Panc1 (cell line): Measurements from ENCODE around the gene KCNQ2. TPM values are rescaled to one million over a fixed set of nuclear protein-coding genes. Genes with fewer than 3 reads are reported as not detected.

Experiments used
- ATAC-seq: fragments of 200-7000 bp; cut with Tn5 transposase; 2 replicates; pipeline ENCODE4 v1.9.1; 2020; ENCODE audit warnings: mild to moderate bottlenecking, moderate library complexity
- BruUV-seq: library from RNA; stranded (reverse); fragments of 400-500 nt; replicated peaks from 2 replicates; lab custom pipeline; 2021; lab: Mats Ljungman, UMichigan
- CTCF ChIA-PET: fragments of 300-600 bp; sonication (Branson Sonifier 250); formaldehyde crosslinking; loops from one replicate; lab custom pipeline; 2022; ENCODE audit warnings: antibody characterized with exemption; lab: Charles Lee
- POLR2A ChIA-PET: fragments of 300-600 bp; sonication (Branson Sonifier 250); formaldehyde crosslinking; loops from one replicate; lab custom pipeline; 2022; ENCODE audit warnings: antibody characterized with exemption; lab: Charles Lee
- DNase-seq: peaks from one replicate; pipeline ENCODE4 v3.0.0-alpha.2; 2010; ENCODE audit warnings: low read depth, low spot score
- H3K27ac ChIP-seq: 2 replicates; pipeline ENCODE4 v1.5.1; 2011; ENCODE audit warnings: mild to moderate bottlenecking, low read length, inconsistent platforms
- H3K27me3 ChIP-seq: fragments of 200-500 bp; sonication (Bioruptor generic); 2 replicates; pipeline ENCODE4 v1.6.0; 2014; ENCODE audit warnings: low read length, inconsistent platforms; ENCODE audit not compliant: control insufficient read depth, insufficient read depth
- H3K36me3 ChIP-seq: fragments of 200-500 bp; sonication (Bioruptor generic); 2 replicates; pipeline ENCODE4 v1.5.1; 2014; ENCODE audit warnings: inconsistent platforms, mild to moderate bottlenecking, low read length, moderate library complexity; ENCODE audit not compliant: control insufficient read depth, insufficient read depth
- H3K4me1 ChIP-seq: 2 replicates; pipeline ENCODE4 v1.5.1; 2011; ENCODE audit warnings: inconsistent platforms, mild to moderate bottlenecking, low read length, moderate library complexity; ENCODE audit not compliant: control insufficient read depth, insufficient read depth
- H3K4me3 ChIP-seq, 2 experiments: 2 replicates each; pipeline ENCODE4 v1.5.1; 2011 to 2012; ENCODE audit warnings: low read depth in 2 of 2, low read length in 2 of 2, mild to moderate bottlenecking in 2 of 2, inconsistent platforms in 1 of 2, moderate library complexity in 1 of 2
- H3K9me3 ChIP-seq: fragments of 200-500 bp; sonication (Bioruptor generic); 2 replicates; pipeline ENCODE4 v1.5.1; 2014; ENCODE audit warnings: low read depth, mild to moderate bottlenecking, inconsistent platforms, low read length, moderate library complexity; ENCODE audit not compliant: control insufficient read depth, insufficient read depth
- CTCF ChIP-seq: fragments of 450-650 bp; IDR thresholded peaks from 2 replicates; pipeline ENCODE4 v1.5.1; 2017; ENCODE audit warnings: mild to moderate bottlenecking
- POLR2AphosphoS5 ChIP-seq: IDR thresholded peaks from 2 replicates; pipeline ENCODE4 v1.6.1; 2012; ENCODE audit warnings: mild to moderate bottlenecking, low read depth, low read length, moderate library complexity
- REST ChIP-seq, 2 experiments: IDR thresholded peaks; 2 replicates each; pipeline ENCODE4 v1.6.1; 2011 to 2012; ENCODE audit warnings: low read depth in 2 of 2, control low read depth in 1 of 2, low read length in 1 of 2, mild to moderate bottlenecking in 1 of 2, moderate library complexity in 1 of 2; ENCODE audit not compliant: insufficient read depth in 1 of 2
- SIN3A ChIP-seq: IDR thresholded peaks from 2 replicates; pipeline ENCODE4 v1.6.1; 2012; ENCODE audit warnings: low read depth, mild to moderate bottlenecking, low read length, moderate library complexity, borderline replicate concordance; ENCODE audit not compliant: insufficient read depth
- TCF7L2 ChIP-seq: IDR thresholded peaks from 2 replicates; pipeline ENCODE4 v1.6.1; 2011; ENCODE audit warnings: mild to moderate bottlenecking, low read depth, low read length, inconsistent platforms
- in situ Hi-C: cut with HindIII; loops from 2 replicates; pipeline ENCODE4 v1.10.0; 2016; ENCODE audit warnings: low sequenced_read_pairs, low pct_unique_long_range_greater_than_20kb
- intact Hi-C: fragments of 100-400 bp; cut with micrococcal nuclease; formaldehyde crosslinking; loops from one replicate; pipeline ENCODE4 v1.10.0; 2022; ENCODE audit not compliant: unreplicated experiment
- total RNA-seq: library from RNA; stranded (reverse); gene quantifications from one replicate; pipeline ENCODE4 v1.2.1, GENCODE V29; 2021; ENCODE audit not compliant: unreplicated experiment

The KCNQ2 gene
- total RNA-seq, 1 experiment from 2014 or later, result 19.4 TPM

GRCh38 chr20:63446216-63447024 lies 26.0 kb downstream of the KCNQ2 start:
- intact Hi-C loops (no loop called here), in situ Hi-C loops (no loop called here)
- H3K4me3 ChIP-seq, result no peak overlapping the region
- H3K27me3 ChIP-seq, result no peaks in the 10 kb centered on the region
- ATAC-seq (no peak; the same call in 1 of the 2 replicates), DNase-seq (no peak)
- H3K4me1 ChIP-seq, result peaks cover 5% of the 10 kb centered on the region; the same call in 1 of the 2 replicates
- no peak for TF ChIP-seq REST (IDR thresholded peaks at IDR 0.05; ENCODE audit: insufficient read depth in 1 of 2, low read depth in 2 of 2, low read length in 1 of 2)
- no peak for TF ChIP-seq TCF7L2
- no peak for TF ChIP-seq SIN3A
- no peak for TF ChIP-seq POLR2AphosphoS5
- TF ChIP-seq CTCF, result no peak
- CTCF ChIA-PET, result no interaction called here
- POLR2A ChIA-PET, result interaction anchor here (0.8 kb wide), 1 partner anchor 51 kb away, joined by 3 read pairs; no protein-coding TSS in a partner anchor
- no peaks in the 10 kb centered on the region for H3K9me3 ChIP-seq
- BruUV-seq, result no TSS peak
- no peaks in the 10 kb centered on the region for H3K36me3 ChIP-seq
- no peak overlapping the region for H3K27ac ChIP-seq

GRCh38 chr20:63445075-63445734 lies 27.2 kb downstream of the KCNQ2 start:
- Histone ChIP-seq H3K27ac (no peak overlapping the region), H3K27me3 (no peaks in the 10 kb centered on the region), H3K9me3 (no peaks in the 10 kb centered on the region), H3K36me3 (no peaks in the 10 kb centered on the region), H3K4me1 (peaks cover 9% of the 10 kb centered on the region; the same call in 1 of the 2 replicates), H3K4me3 (no peak overlapping the region)
- ChIA-PET CTCF (interaction anchor here (0.9 kb wide), 1 partner anchor 51 kb away, joined by 3 read pairs; no protein-coding TSS in a partner anchor), POLR2A (interaction anchor here (0.6 kb wide), 1 partner anchor 54 kb away, joined by 3 read pairs; no protein-coding TSS in a partner anchor)
- no peak for TF ChIP-seq REST (IDR thresholded peaks at IDR 0.05; ENCODE audit: insufficient read depth in 1 of 2, low read depth in 2 of 2, low read length in 1 of 2)
- no peak for TF ChIP-seq TCF7L2
- TF ChIP-seq SIN3A, result no peak
- no peak for TF ChIP-seq POLR2AphosphoS5
- TF ChIP-seq CTCF, result no peak
- intact Hi-C loops, result no loop called here
- BruUV-seq, result no TSS peak
- DNase-seq (no peak), ATAC-seq (no peak)
- in situ Hi-C loops, result no loop called here
